Neural cell (in vitro differentiated cells): ENCODE results near the gene CD4.

ENCODE experiments used
- EP300 ChIP-seq: fragments of 450-650 bp; conservative IDR thresholded peaks from 2 replicates; pipeline ENCODE4 v1.6.1; 2014; ENCODE audit warnings: antibody characterized with exemption, mild to moderate bottlenecking, moderate library complexity; ENCODE audit not compliant: poor library complexity, severe bottlenecking
- TF ChIP-seq, protein P1 (sequence below): fragments of 450-650 bp; IDR thresholded peaks from 2 replicates; pipeline ENCODE4 v1.5.1; 2014; ENCODE audit warnings: antibody characterized with exemption, mild to moderate bottlenecking, moderate library complexity; ENCODE audit not compliant: poor library complexity, severe bottlenecking
- TF ChIP-seq, protein P2 (sequence below): IDR thresholded peaks from 2 replicates; pipeline ENCODE4 v1.6.1; 2012; ENCODE audit warnings: borderline replicate concordance

DNA sequence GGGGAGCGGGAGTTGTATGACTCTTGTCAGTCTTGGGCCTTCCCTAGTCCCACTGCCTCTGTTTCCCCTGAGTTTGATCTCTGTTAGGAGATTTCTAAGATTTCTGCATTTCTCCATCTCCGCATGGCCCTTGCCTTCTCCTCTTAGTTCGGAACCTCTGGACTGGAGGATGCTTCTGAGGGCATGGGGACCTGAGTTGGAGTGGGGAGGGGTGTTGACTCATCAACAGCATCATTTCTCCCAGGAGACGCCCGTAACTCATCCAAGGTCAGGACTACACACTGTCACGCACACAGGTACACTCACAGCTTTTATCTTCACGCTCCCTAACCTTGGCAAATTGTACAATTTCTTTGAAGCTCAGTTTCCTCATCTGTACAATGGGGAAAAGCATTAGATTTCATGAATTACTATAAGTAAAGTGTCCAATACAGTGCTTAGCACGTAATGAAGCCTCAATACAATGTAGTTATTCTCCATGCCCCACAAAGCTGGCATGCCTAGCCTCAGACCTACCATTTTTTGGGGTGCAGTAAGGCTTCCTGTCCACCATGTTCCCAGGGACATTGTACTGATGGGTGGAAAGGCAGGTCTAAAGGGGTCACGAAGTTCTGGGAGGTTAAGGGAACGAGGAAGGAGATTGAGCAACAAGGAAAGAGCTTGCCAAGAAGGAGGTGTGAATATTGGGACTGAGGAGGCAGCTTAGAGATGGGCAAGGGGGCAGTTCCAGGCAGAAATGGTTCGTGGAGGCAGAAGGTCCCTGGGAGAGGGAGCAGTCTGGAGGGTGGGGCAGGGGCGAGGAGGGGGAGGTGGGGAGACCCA is 17.6 kb upstream of the CD4 start:
- TF ChIP-seq, protein P1, sequence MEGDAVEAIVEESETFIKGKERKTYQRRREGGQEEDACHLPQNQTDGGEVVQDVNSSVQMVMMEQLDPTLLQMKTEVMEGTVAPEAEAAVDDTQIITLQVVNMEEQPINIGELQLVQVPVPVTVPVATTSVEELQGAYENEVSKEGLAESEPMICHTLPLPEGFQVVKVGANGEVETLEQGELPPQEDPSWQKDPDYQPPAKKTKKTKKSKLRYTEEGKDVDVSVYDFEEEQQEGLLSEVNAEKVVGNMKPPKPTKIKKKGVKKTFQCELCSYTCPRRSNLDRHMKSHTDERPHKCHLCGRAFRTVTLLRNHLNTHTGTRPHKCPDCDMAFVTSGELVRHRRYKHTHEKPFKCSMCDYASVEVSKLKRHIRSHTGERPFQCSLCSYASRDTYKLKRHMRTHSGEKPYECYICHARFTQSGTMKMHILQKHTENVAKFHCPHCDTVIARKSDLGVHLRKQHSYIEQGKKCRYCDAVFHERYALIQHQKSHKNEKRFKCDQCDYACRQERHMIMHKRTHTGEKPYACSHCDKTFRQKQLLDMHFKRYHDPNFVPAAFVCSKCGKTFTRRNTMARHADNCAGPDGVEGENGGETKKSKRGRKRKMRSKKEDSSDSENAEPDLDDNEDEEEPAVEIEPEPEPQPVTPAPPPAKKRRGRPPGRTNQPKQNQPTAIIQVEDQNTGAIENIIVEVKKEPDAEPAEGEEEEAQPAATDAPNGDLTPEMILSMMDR = no peak
- TF ChIP-seq, protein P2, sequence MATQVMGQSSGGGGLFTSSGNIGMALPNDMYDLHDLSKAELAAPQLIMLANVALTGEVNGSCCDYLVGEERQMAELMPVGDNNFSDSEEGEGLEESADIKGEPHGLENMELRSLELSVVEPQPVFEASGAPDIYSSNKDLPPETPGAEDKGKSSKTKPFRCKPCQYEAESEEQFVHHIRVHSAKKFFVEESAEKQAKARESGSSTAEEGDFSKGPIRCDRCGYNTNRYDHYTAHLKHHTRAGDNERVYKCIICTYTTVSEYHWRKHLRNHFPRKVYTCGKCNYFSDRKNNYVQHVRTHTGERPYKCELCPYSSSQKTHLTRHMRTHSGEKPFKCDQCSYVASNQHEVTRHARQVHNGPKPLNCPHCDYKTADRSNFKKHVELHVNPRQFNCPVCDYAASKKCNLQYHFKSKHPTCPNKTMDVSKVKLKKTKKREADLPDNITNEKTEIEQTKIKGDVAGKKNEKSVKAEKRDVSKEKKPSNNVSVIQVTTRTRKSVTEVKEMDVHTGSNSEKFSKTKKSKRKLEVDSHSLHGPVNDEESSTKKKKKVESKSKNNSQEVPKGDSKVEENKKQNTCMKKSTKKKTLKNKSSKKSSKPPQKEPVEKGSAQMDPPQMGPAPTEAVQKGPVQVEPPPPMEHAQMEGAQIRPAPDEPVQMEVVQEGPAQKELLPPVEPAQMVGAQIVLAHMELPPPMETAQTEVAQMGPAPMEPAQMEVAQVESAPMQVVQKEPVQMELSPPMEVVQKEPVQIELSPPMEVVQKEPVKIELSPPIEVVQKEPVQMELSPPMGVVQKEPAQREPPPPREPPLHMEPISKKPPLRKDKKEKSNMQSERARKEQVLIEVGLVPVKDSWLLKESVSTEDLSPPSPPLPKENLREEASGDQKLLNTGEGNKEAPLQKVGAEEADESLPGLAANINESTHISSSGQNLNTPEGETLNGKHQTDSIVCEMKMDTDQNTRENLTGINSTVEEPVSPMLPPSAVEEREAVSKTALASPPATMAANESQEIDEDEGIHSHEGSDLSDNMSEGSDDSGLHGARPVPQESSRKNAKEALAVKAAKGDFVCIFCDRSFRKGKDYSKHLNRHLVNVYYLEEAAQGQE = no peak
- no peak for TF ChIP-seq EP300
